A549 (cell line): Measurements from ENCODE around the gene PRRX1.

Source experiments
- CEBPB ChIP-seq, 2 experiments: fragments of >200 bp in 1 of 2; sonication (Bioruptor Twin) in 1 of 2; formaldehyde crosslinking in 1 of 2; IDR thresholded peaks; 2 replicates each; pipeline ENCODE4 v1.6.1; 2012 to 2016
- CHD2 ChIP-seq: fragments of 150-350 bp; IDR thresholded peaks from 2 replicates; pipeline ENCODE4 v1.6.1; 2014; ENCODE audit warnings: low read length; ENCODE audit not compliant: partially characterized antibody
- CTCF ChIP-seq: fragments of >200 bp; sonication (Bioruptor Twin); formaldehyde crosslinking; IDR thresholded peaks from 3 replicates; pipeline ENCODE4 v1.5.1; 2016
- EP300 ChIP-seq, 2 experiments: fragments of >200 bp; sonication (Bioruptor Twin); formaldehyde crosslinking; IDR thresholded peaks; 2 replicates in 1 of 2; 3 replicates in 1 of 2; pipeline ENCODE4 v1.6.1; 2016 to 2017
- MAZ ChIP-seq: fragments of 150-350 bp; IDR thresholded peaks from 2 replicates; pipeline ENCODE4 v1.6.1; 2014; ENCODE audit warnings: antibody characterized with exemption, low read depth, low read length, borderline replicate concordance
- NR3C1 ChIP-seq: fragments of >200 bp; sonication (Bioruptor Twin); formaldehyde crosslinking; IDR thresholded peaks from 3 replicates; pipeline ENCODE4 v1.6.1; 2017
- POLR2A ChIP-seq: IDR thresholded peaks from 2 replicates; pipeline ENCODE4 v1.6.1; 2012; ENCODE audit warnings: mild to moderate bottlenecking, low read length
- RAD21 ChIP-seq, 2 experiments: fragments of >200 bp in 1 of 2; sonication (Bioruptor Twin) in 1 of 2; formaldehyde crosslinking in 1 of 2; IDR thresholded peaks in 1 of 2; conservative IDR thresholded peaks in 1 of 2; 2 replicates in 1 of 2; 3 replicates in 1 of 2; pipeline ENCODE4 v1.6.1; 2012 to 2018; ENCODE audit warnings: inconsistent platforms in 1 of 2
- RFX5 ChIP-seq: fragments of 450-650 bp; IDR thresholded peaks from 2 replicates; pipeline ENCODE4 v1.7.1; 2014; ENCODE audit warnings: antibody characterized with exemption, mild to moderate bottlenecking, moderate library complexity
- SMC3 ChIP-seq: fragments of >200 bp; sonication (Bioruptor Twin); formaldehyde crosslinking; IDR thresholded peaks from 3 replicates; pipeline ENCODE4 v1.6.1; 2018; ENCODE audit warnings: inconsistent platforms
- USF2 ChIP-seq: fragments of 450-650 bp; IDR thresholded peaks from 2 replicates; pipeline ENCODE4 v1.6.1; 2014; ENCODE audit warnings: antibody characterized with exemption
- ZFP36 ChIP-seq: fragments of 450-650 bp; IDR thresholded peaks from 2 replicates; pipeline ENCODE4 v1.6.1; 2014; ENCODE audit warnings: borderline replicate concordance; ENCODE audit not compliant: partially characterized antibody

GRCh38 chr1:170682169-170682568 is 18.2 kb downstream of the PRRX1 start:
- TF ChIP-seq CEBPB (IDR thresholded peaks at IDR 0.05) (no peak), RAD21 (conservative IDR thresholded peaks at IDR 0.05 in 1 of 2, IDR thresholded peaks at IDR 0.05 in 1 of 2) (no peak), CTCF (no peak), EP300 (IDR thresholded peaks at IDR 0.05) (no peak), ZFP36 (no peak), POLR2A (no peak), RFX5 (no peak), MAZ (no peak), SMC3 (no peak), USF2 (no peak), NR3C1 (no peak), CHD2 (no peak)
